K562 (cell line): ENCODE measurements around the gene CEP95. TPM values are rescaled to one million over a fixed set of nuclear protein-coding genes. Genes with fewer than 3 reads are reported as not detected.

Experiments
- ATAC-seq: fragments of 200-7000 bp; cut with Tn5 transposase; 3 replicates; pipeline ENCODE4 v1.9.1; 2020; ENCODE audit warnings: moderate library complexity
- BruUV-seq: library from RNA; stranded (reverse); fragments of 400-500 nt; replicated peaks from 2 replicates; lab custom pipeline; 2021; lab: Mats Ljungman, UMichigan
- CTCF ChIA-PET: fragments of 300-600 bp; formaldehyde crosslinking; extraction: SDS; loops from one replicate; lab custom pipeline; 2021; ENCODE audit warnings: low intra/inter-chr PET ratio; lab: Yijun Ruan, JAX
- POLR2A ChIA-PET: fragments of 300-600, 350-650 bp; sonication (Branson Sonifier 250); formaldehyde crosslinking; extraction: SDS; loops from one replicate; lab custom pipeline; 2021; ENCODE audit warnings: antibody characterized with exemption, inconsistent platforms; lab: Yijun Ruan, JAX
- DNase-seq, 4 experiments: peaks; one replicate each; pipeline versions ENCODE4 v3.0.0 to v3.0.0-alpha.2; 2011 to 2018; ENCODE audit warnings: low spot score in 3 of 4, mixed read lengths in 3 of 4; ENCODE audit errors: extremely low read depth in 1 of 4
- FAIRE-seq: peaks from 2 replicates; lab custom pipeline; 2011; peaks lifted over from hg19 to GRCh38; lab: Jason Lieb, UNC
- H2AFZ ChIP-seq: 2 replicates; pipeline ENCODE4 v1.6.0; 2011; ENCODE audit warnings: low read depth, low read length, control low read depth, inconsistent platforms
- H3K27ac ChIP-seq: fragments of 200-600 bp; 3 replicates; pipeline ENCODE4 v1.8.0; 2011; ENCODE audit warnings: low read depth, mild to moderate bottlenecking, control low read depth, inconsistent platforms, low read length, moderate library complexity, mixed read lengths; ENCODE audit errors: extremely low read depth
- H3K27me3 ChIP-seq, 2 experiments: fragments of 300-600 bp in 1 of 2; 2 replicates in 1 of 2; 3 replicates in 1 of 2; pipeline versions ENCODE4 v1.6.0 to v1.8.0; 2011; ENCODE audit warnings: inconsistent platforms in 2 of 2, low read length in 2 of 2, mild to moderate bottlenecking in 1 of 2, mixed read lengths in 1 of 2, moderate library complexity in 1 of 2; ENCODE audit not compliant: control insufficient read depth in 2 of 2, insufficient read depth in 2 of 2
- H3K36me3 ChIP-seq: fragments of 300-600 bp; 3 replicates; pipeline ENCODE4 v1.8.0; 2011; ENCODE audit warnings: mild to moderate bottlenecking, low read length, inconsistent platforms; ENCODE audit not compliant: control insufficient read depth, insufficient read depth
- H3K4me1 ChIP-seq, 2 experiments: fragments of 200-600 bp in 1 of 2; replicated peaks in 1 of 2; 2 replicates in 1 of 2; 3 replicates in 1 of 2; pipeline versions ENCODE4 v1.5.1 to v1.8.0; 2011; ENCODE audit warnings: inconsistent platforms in 2 of 2, low read length in 2 of 2, mild to moderate bottlenecking in 1 of 2, mixed read lengths in 1 of 2, moderate library complexity in 1 of 2; ENCODE audit not compliant: control insufficient read depth in 2 of 2, insufficient read depth in 2 of 2
- H3K4me2 ChIP-seq: 2 replicates; pipeline ENCODE4 v1.6.1; 2011; ENCODE audit warnings: low read length, control low read depth, inconsistent platforms, mixed read lengths; ENCODE audit not compliant: insufficient read depth
- H3K4me3 ChIP-seq: fragments of 200-600 bp; sonication (generic), shearing (Covaris generic); 2 replicates; pipeline ENCODE4 v1.5.1; 2016; ENCODE audit warnings: control low read depth, inconsistent platforms
- H3K79me2 ChIP-seq: fragments of 200-600 bp; 3 replicates; pipeline ENCODE4 v1.8.0; 2011; ENCODE audit warnings: low read length, inconsistent platforms; ENCODE audit not compliant: control insufficient read depth, insufficient read depth
- H3K9ac ChIP-seq, 2 experiments: 2 replicates each; pipeline versions ENCODE4 v1.6.0 to v1.6.1; 2011; ENCODE audit warnings: low read depth in 2 of 2, low read length in 2 of 2, control low read depth in 1 of 2, inconsistent platforms in 1 of 2, mild to moderate bottlenecking in 1 of 2, mixed read lengths in 1 of 2; ENCODE audit not compliant: insufficient read depth in 1 of 2
- H3K9me1 ChIP-seq: one replicate; pipeline ENCODE4 v1.6.0; 2011; ENCODE audit warnings: inconsistent platforms, mild to moderate bottlenecking, low read length, moderate library complexity; ENCODE audit not compliant: control insufficient read depth, insufficient read depth
- H3K9me3 ChIP-seq: replicated peaks from 2 replicates; pipeline ENCODE4 v1.5.1; 2011; ENCODE audit warnings: low read depth, low read length, inconsistent platforms; ENCODE audit not compliant: control insufficient read depth, insufficient read depth
- H4K20me1 ChIP-seq: replicated peaks from 2 replicates; pipeline ENCODE4 v1.6.1; 2011; ENCODE audit warnings: low read length, inconsistent platforms, mixed read lengths; ENCODE audit not compliant: control insufficient read depth, insufficient read depth
- CBX2 ChIP-seq: fragments of 200-600 bp; sonication (generic); IDR thresholded peaks from one replicate; pipeline ENCODE4 v1.6.1; 2012; ENCODE audit warnings: mild to moderate bottlenecking, low read length, inconsistent platforms; ENCODE audit not compliant: insufficient read depth, poor library complexity, severe bottlenecking
- CBX5 ChIP-seq: IDR thresholded peaks from 2 replicates; pipeline ENCODE4 v1.6.1; 2014; ENCODE audit warnings: low read depth, borderline replicate concordance
- CXXC5 ChIP-seq: fragments of 250-450 bp; sonication (Bioruptor Pico); IDR thresholded peaks from 2 replicates; pipeline ENCODE4 v1.8.0; 2022; ENCODE audit warnings: inconsistent platforms, mild to moderate bottlenecking, moderate library complexity
- MYC ChIP-seq, 2 experiments: fragments of 250-450 bp in 1 of 2; sonication (Bioruptor Pico) in 1 of 2; IDR thresholded peaks; 2 replicates each; pipeline versions ENCODE4 v1.5.1 to v1.6.1; 2012 to 2021; ENCODE audit warnings: low read depth in 2 of 2, borderline replicate concordance in 1 of 2, improper control_type of control experiment in 1 of 2, low read length in 1 of 2, mild to moderate bottlenecking in 1 of 2, moderate library complexity in 1 of 2
- RHOXF2B ChIP-seq: fragments of 250-450 bp; sonication (Bioruptor Pico); conservative IDR thresholded peaks from 2 replicates; pipeline ENCODE4 v1.5.1; 2021
- ZFP1 ChIP-seq: fragments of 450-650 bp; formaldehyde crosslinking; IDR thresholded peaks from 2 replicates; pipeline ENCODE4 v1.4.0; 2020; ENCODE audit warnings: mild to moderate bottlenecking, mixed read lengths
- ZNF41 ChIP-seq: fragments of 250-450 bp; sonication (Bioruptor Pico); conservative IDR thresholded peaks from 2 replicates; pipeline ENCODE4 v1.4.0; 2020; ENCODE audit warnings: mild to moderate bottlenecking
- ZNF668 ChIP-seq: fragments of 250-450 bp; sonication (Bioruptor Pico); IDR thresholded peaks from 2 replicates; pipeline ENCODE4 v1.8.0; 2022; ENCODE audit warnings: mild to moderate bottlenecking, inconsistent platforms
- ZNF780A ChIP-seq: fragments of 250-450 bp; sonication (Bioruptor Pico); IDR thresholded peaks from 2 replicates; pipeline ENCODE4 v1.5.0; 2021; ENCODE audit warnings: mild to moderate bottlenecking
- WGBS: fragments of 100-300 bp; shearing (Covaris generic); methylation state at CpG from one replicate; pipeline ENCODE4 v1.1.6; 2016; ENCODE audit warnings: low coverage, mixed read lengths; ENCODE audit not compliant: insufficient coverage; ENCODE audit errors: missing lambda C conversion rate; 5-methylcytosine and 5-hydroxymethylcytosine counted together
- in situ Hi-C: fragments of 300-500 bp; cut with MboI; formaldehyde crosslinking; loops from 4 replicates; pipeline ENCODE4 v1.15.0; 2018; ENCODE audit warnings: inconsistent platforms, mixed read lengths
- intact Hi-C: fragments of 100-400 bp; cut with micrococcal nuclease; formaldehyde crosslinking; loops from 2 replicates; pipeline ENCODE4 v1.14.2; 2022
- polyA plus RNA-seq, 8 experiments: library from polyadenylated mRNA; depleted of rRNA in 4 of 8; stranded (reverse) in 5 of 8; unstranded in 3 of 8; fragments of >200 nt; fragmentation: Nextera tagmentation in 2 of 8; fragmentation: Illumina TruSeq in 1 of 8; extraction: Ambion mirVana in 2 of 8; extraction: Trizol in 1 of 8; gene quantifications; 2 replicates each; pipeline versions ENCODE4 v1.2.1 to v1.2.3, GENCODE V29; 2011 to 2014; ENCODE audit warnings: inconsistent platforms in 1 of 8, missing spikeins in 1 of 8
- total RNA-seq, 7 experiments: library from RNA; depleted of rRNA in 6 of 7; stranded (reverse); fragments of >200 nt in 6 of 7; fragmentation: Illumina TruSeq in 2 of 7; extraction: Trizol in 2 of 7; gene quantifications; 2 replicates each; pipeline versions ENCODE4 v1.2.1 to v1.2.3, GENCODE V29; 2011 to 2021; ENCODE audit warnings: low replicate concordance in 1 of 7
- TF ChIP-seq, protein P1 (sequence below): fragments of 150-350 bp; conservative IDR thresholded peaks from 2 replicates; pipeline ENCODE4 v1.6.1; 2014; ENCODE audit warnings: low read length
- TF ChIP-seq, protein P2 (sequence below): fragments of 250-450 bp; sonication (Bioruptor Pico); IDR thresholded peaks from 2 replicates; pipeline ENCODE4 v1.5.0; 2020; ENCODE audit warnings: mild to moderate bottlenecking

CEP95 gene
- total and polyA plus RNA-seq, 9 of the 15 experiments (the other 6 are each of a cell fraction or from before 2014, with no cell fraction given), result 26.7 to 80.7 (median 56.9) TPM

DNA sequence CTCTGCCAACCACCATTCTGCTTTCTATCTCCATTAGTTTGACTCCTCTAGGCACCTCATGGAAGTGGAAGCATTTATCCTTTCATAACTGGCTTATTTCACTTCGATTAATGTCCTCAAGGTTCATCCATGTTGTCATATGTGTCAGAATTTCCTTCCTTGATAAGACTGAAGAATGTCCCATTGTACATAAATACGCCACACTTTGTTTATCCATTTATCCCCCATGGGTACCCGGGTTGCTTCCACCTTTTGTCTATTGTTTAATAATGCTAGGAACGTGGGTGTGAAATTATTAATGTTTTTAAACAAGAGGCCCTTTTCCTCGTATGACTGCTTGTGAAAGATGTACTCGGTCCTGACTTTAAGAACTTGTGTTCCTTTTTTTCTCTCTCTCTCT lies 45.0 kb upstream of the CEP95 start:
- 55% methylated on average over 6 of the region's 6 CpGs for WGBS
- Histone ChIP-seq H3K27ac (no peak overlapping the region), H4K20me1 (no peaks in the 10 kb centered on the region), H3K79me2 (no peaks in the 10 kb centered on the region), H3K9me3 (no peaks in the 10 kb centered on the region), H3K4me3 (no peak overlapping the region), H3K4me2 (no peak overlapping the region), H3K9me1 (no peaks in the 10 kb centered on the region), H3K9ac (no peak overlapping the region), H3K27me3 (no peaks in the 10 kb centered on the region), H3K4me1 (no peaks in the 10 kb centered on the region), H2AFZ (no peak overlapping the region), H3K36me3 (no peaks in the 10 kb centered on the region)
- FAIRE-seq (no peak), ATAC-seq (no peak), DNase-seq (no peak)
- ChIA-PET POLR2A (interaction anchor here (0.6 to 0.9 kb wide), 2 partner anchors 44 to 643 kb away, joined by 3 read pairs; no protein-coding TSS in a partner anchor), CTCF (no interaction called here)
- in situ Hi-C loops, result no loop called here
- intact Hi-C loops, result no loop called here
- BruUV-seq, result no TSS peak
- TF ChIP-seq ZNF668 (CRISPR knock-in tag) (no peak), CBX5 (no peak), CXXC5 (no peak), RHOXF2B (no peak), MYC (IDR thresholded peaks at IDR 0.05; ENCODE audit: low read depth, low read length) (no peak), MYC (CRISPR knock-in tag; IDR thresholded peaks at IDR 0.05; ENCODE audit: borderline replicate concordance, low read depth) (no peak), ZNF41 (no peak), ZFP1 (CRISPR knock-in tag) (no peak), CBX2 (no peak), ZNF780A (CRISPR knock-in tag) (no peak)
- TF ChIP-seq, protein P1, sequence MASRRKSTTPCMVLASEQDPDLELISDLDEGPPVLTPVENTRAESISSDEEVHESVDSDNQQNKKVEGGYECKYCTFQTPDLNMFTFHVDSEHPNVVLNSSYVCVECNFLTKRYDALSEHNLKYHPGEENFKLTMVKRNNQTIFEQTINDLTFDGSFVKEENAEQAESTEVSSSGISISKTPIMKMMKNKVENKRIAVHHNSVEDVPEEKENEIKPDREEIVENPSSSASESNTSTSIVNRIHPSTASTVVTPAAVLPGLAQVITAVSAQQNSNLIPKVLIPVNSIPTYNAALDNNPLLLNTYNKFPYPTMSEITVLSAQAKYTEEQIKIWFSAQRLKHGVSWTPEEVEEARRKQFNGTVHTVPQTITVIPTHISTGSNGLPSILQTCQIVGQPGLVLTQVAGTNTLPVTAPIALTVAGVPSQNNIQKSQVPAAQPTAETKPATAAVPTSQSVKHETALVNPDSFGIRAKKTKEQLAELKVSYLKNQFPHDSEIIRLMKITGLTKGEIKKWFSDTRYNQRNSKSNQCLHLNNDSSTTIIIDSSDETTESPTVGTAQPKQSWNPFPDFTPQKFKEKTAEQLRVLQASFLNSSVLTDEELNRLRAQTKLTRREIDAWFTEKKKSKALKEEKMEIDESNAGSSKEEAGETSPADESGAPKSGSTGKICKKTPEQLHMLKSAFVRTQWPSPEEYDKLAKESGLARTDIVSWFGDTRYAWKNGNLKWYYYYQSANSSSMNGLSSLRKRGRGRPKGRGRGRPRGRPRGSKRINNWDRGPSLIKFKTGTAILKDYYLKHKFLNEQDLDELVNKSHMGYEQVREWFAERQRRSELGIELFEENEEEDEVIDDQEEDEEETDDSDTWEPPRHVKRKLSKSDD, result no peak
- TF ChIP-seq, protein P2, sequence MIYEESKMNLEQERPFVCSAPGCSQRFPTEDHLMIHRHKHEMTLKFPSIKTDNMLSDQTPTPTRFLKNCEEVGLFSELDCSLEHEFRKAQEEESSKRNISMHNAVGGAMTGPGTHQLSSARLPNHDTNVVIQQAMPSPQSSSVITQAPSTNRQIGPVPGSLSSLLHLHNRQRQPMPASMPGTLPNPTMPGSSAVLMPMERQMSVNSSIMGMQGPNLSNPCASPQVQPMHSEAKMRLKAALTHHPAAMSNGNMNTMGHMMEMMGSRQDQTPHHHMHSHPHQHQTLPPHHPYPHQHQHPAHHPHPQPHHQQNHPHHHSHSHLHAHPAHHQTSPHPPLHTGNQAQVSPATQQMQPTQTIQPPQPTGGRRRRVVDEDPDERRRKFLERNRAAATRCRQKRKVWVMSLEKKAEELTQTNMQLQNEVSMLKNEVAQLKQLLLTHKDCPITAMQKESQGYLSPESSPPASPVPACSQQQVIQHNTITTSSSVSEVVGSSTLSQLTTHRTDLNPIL (CRISPR knock-in tag), result no peak
